MCF 10A (cell line): ENCODE measurements around the gene SPIN4. TPM values are rescaled to one million over a fixed set of nuclear protein-coding genes. Genes with fewer than 3 reads are reported as not detected.

ENCODE experiments used
- BruUV-seq: library from RNA; stranded (reverse); fragments of 400-500 nt; replicated peaks from 2 replicates; lab custom pipeline; 2021; lab: Mats Ljungman, UMichigan
- CTCF ChIA-PET: fragments of 300-600 bp; sonication (Branson Sonifier 250); formaldehyde crosslinking; extraction: SDS; loops from one replicate; lab custom pipeline; 2021; ENCODE audit warnings: antibody characterized with exemption, inconsistent platforms; lab: Yijun Ruan, JAX
- POLR2A ChIA-PET: fragments of 300-600, 350-650 bp; sonication (Branson Sonifier 250); formaldehyde crosslinking; extraction: SDS; loops from one replicate; lab custom pipeline; 2020; ENCODE audit warnings: antibody characterized with exemption, inconsistent platforms; lab: Yijun Ruan, JAX
- DNase-seq: peaks from one replicate; pipeline ENCODE4 v3.0.0-alpha.2; 2018; ENCODE audit not compliant: unreplicated experiment
- H3K27ac Mint-ChIP-seq: one replicate; pipeline ENCODE4 v1.8.0; 2022; ENCODE audit warnings: mild to moderate bottlenecking, low read depth, mixed read lengths; ENCODE audit not compliant: unreplicated experiment
- H3K27me3 Mint-ChIP-seq: one replicate; pipeline ENCODE4 v1.8.0; 2022; ENCODE audit warnings: mixed read lengths; ENCODE audit not compliant: insufficient read depth, unreplicated experiment
- H3K36me3 Mint-ChIP-seq: one replicate; pipeline ENCODE4 v1.8.0; 2022; ENCODE audit warnings: mild to moderate bottlenecking, moderate library complexity, mixed read lengths; ENCODE audit not compliant: insufficient read depth, unreplicated experiment
- H3K4me1 Mint-ChIP-seq: one replicate; pipeline ENCODE4 v1.8.0; 2022; ENCODE audit warnings: mixed read lengths; ENCODE audit not compliant: insufficient read depth, unreplicated experiment
- H3K4me3 Mint-ChIP-seq: one replicate; pipeline ENCODE4 v1.8.0; 2022; ENCODE audit warnings: mild to moderate bottlenecking, moderate library complexity, mixed read lengths; ENCODE audit not compliant: unreplicated experiment
- H3K9me3 Mint-ChIP-seq: one replicate; pipeline ENCODE4 v1.8.0; 2022; ENCODE audit warnings: mixed read lengths; ENCODE audit not compliant: unreplicated experiment
- CTCF ChIP-seq: fragments of 200-600 bp; IDR thresholded peaks from one replicate; pipeline ENCODE4 v1.8.0; 2022; ENCODE audit warnings: antibody characterized with exemption, mild to moderate bottlenecking; ENCODE audit not compliant: unreplicated experiment
- intact Hi-C: fragments of 100-400 bp; cut with micrococcal nuclease; formaldehyde crosslinking; loops from 2 replicates; pipeline ENCODE4 v1.14.1; 2022
- total RNA-seq: library from RNA; stranded (reverse); gene quantifications from 2 replicates; pipeline ENCODE4 v1.2.3, GENCODE V29; 2022

SPIN4 gene
- total RNA-seq, 1 experiment from 2014 or later, result 6.9 TPM

GRCh38 chrX:63330681-63331080, 20.5 kb downstream of the SPIN4 start:
- H3K27ac Mint-ChIP-seq, result no peak overlapping the region
- ChIA-PET POLR2A (no interaction called here), CTCF (no interaction called here)
- peaks cover 27% of the 10 kb centered on the region for H3K9me3 Mint-ChIP-seq
- TF ChIP-seq CTCF, result no peak
- no peaks in the 10 kb centered on the region for H3K27me3 Mint-ChIP-seq
- no peaks in the 10 kb centered on the region for H3K4me1 Mint-ChIP-seq
- no TSS peak for BruUV-seq
- H3K4me3 Mint-ChIP-seq, result no peak overlapping the region
- H3K36me3 Mint-ChIP-seq, result no peaks in the 10 kb centered on the region
- peak; percentile 71 for DNase-seq
- intact Hi-C loops, result no loop called here

GRCh38 chrX:63327788-63328187, 23.3 kb downstream of the SPIN4 start:
- no peak overlapping the region for H3K4me3 Mint-ChIP-seq
- no peak for DNase-seq
- TF ChIP-seq CTCF, result no peak
- H3K4me1 Mint-ChIP-seq, result no peaks in the 10 kb centered on the region
- no peak overlapping the region for H3K27ac Mint-ChIP-seq
- H3K27me3 Mint-ChIP-seq, result no peaks in the 10 kb centered on the region
- peaks cover 8% of the 10 kb centered on the region for H3K9me3 Mint-ChIP-seq
- POLR2A ChIA-PET, result no interaction called here
- peaks cover 4% of the 10 kb centered on the region for H3K36me3 Mint-ChIP-seq
- intact Hi-C loops, result no loop called here
- CTCF ChIA-PET, result no interaction called here
- BruUV-seq, result no TSS peak

- ChIA-PET CTCF (no interaction called here), POLR2A (no interaction called here)
- BruUV-seq, result no TSS peak
- Mint-ChIP-seq H3K4me1 (no peaks in the 10 kb centered on the region), H3K27me3 (no peaks in the 10 kb centered on the region), H3K4me3 (no peak overlapping the region), H3K9me3 (peaks cover 29% of the 10 kb centered on the region), H3K27ac (no peak overlapping the region), H3K36me3 (no peaks in the 10 kb centered on the region)
- intact Hi-C loops, result no loop called here
- DNase-seq, result no peak
- TF ChIP-seq CTCF, result no peak
Measured at GRCh38 chrX:63299596-63299995, 51.5 kb downstream of the SPIN4 start.
